ENCODE results near the gene REP15.

- TF ChIP-seq CTCF (IDR thresholded peaks at IDR 0.05) (no peak), FOXM1 (IDR thresholded peaks at IDR 0.05; ENCODE audit: low read depth) (no peak), EP300 (IDR thresholded peaks at IDR 0.05; ENCODE audit: borderline replicate concordance in 1 of 2, low read depth in 1 of 2, low read length in 1 of 2) (no peak), EZH2phosphoT487 (IDR thresholded peaks at IDR 0.05; ENCODE audit: borderline replicate concordance, low read depth) (no peak), POLR2AphosphoS5 (IDR thresholded peaks at IDR 0.05; ENCODE audit: low read depth, low read length) (no peak), MXI1 (IDR thresholded peaks at IDR 0.05; ENCODE audit: low read depth, low read length) (no peak), YY1 (IDR thresholded peaks at IDR 0.05; ENCODE audit: low read depth) (no peak), CHD2 (IDR thresholded peaks at IDR 0.05; ENCODE audit: low read length, partially characterized antibody) (no peak)
Observed at GRCh38 chr12:27680619-27681018, 15.6 kb upstream of the REP15 start.

Measured in SK-N-SH (cell line).